HepG2 (cell line): ENCODE measurements around the gene MFNG. TPM values are rescaled to one million over a fixed set of nuclear protein-coding genes. Genes with fewer than 3 reads are reported as not detected.
A peak's percentile ranks its signal among the peaks of the same experiment; 100 is the strongest.

Source experiments
- CREBL2 ChIP-seq: sonication (generic); formaldehyde crosslinking; IDR thresholded peaks from 2 replicates; pipeline ENCODE4 v1.8.1; 2023; ENCODE audit warnings: missing genetic modification reagents, mild to moderate bottlenecking, borderline replicate concordance
- JUN ChIP-seq: sonication (generic); formaldehyde crosslinking; IDR thresholded peaks from 2 replicates; pipeline ENCODE4 v1.4.0; 2020; ENCODE audit warnings: mild to moderate bottlenecking, missing genetic modification reagents
- KDM5B ChIP-seq: sonication (generic); formaldehyde crosslinking; IDR thresholded peaks from 2 replicates; pipeline ENCODE4 v1.4.0; 2020; ENCODE audit warnings: missing genetic modification reagents, mild to moderate bottlenecking, borderline replicate concordance
- PRDM4 ChIP-seq: sonication (generic); formaldehyde crosslinking; IDR thresholded peaks from 2 replicates; pipeline ENCODE4 v1.9.0; 2021; ENCODE audit warnings: missing genetic modification reagents, borderline replicate concordance
- SATB2 ChIP-seq: sonication (generic); formaldehyde crosslinking; IDR thresholded peaks from 2 replicates; pipeline ENCODE4 v1.5.0; 2020; ENCODE audit warnings: missing genetic modification reagents
- SIX1 ChIP-seq: sonication (generic); formaldehyde crosslinking; IDR thresholded peaks from 2 replicates; pipeline ENCODE4 v1.4.0; 2020; ENCODE audit warnings: missing genetic modification reagents, borderline replicate concordance
- TOPORS ChIP-seq: sonication (generic); formaldehyde crosslinking; IDR thresholded peaks from 2 replicates; pipeline ENCODE4 v1.8.0; 2023; ENCODE audit warnings: mild to moderate bottlenecking, missing genetic modification reagents
- ZHX1 ChIP-seq: sonication (generic); formaldehyde crosslinking; IDR thresholded peaks from 2 replicates; pipeline ENCODE4 v1.8.1; 2022; ENCODE audit warnings: low read depth, mild to moderate bottlenecking, missing genetic modification reagents
- ZNF224 ChIP-seq: sonication (generic); formaldehyde crosslinking; IDR thresholded peaks from 2 replicates; pipeline ENCODE4 v1.5.0; 2020; ENCODE audit warnings: mild to moderate bottlenecking, missing genetic modification reagents
- ZNF253 ChIP-seq: sonication (generic); formaldehyde crosslinking; IDR thresholded peaks from 2 replicates; pipeline ENCODE4 v1.8.0; 2022; ENCODE audit warnings: mild to moderate bottlenecking, missing genetic modification reagents, borderline replicate concordance
- polyA plus RNA-seq, 8 experiments: library from polyadenylated mRNA; depleted of rRNA in 3 of 8; stranded (reverse) in 7 of 8; unstranded in 1 of 8; fragments of >200 nt; fragmentation: Illumina TruSeq in 4 of 8; extraction: Trizol in 4 of 8; gene quantifications; 2 replicates each; pipeline versions ENCODE4 v1.2.1 to v1.2.3, GENCODE V29; 2011 to 2016; ENCODE audit warnings: low read depth in 4 of 8, missing spikeins in 1 of 8, mixed read lengths in 1 of 8; ENCODE audit not compliant: insufficient read depth in 1 of 8
- total RNA-seq, 5 experiments: library from RNA; depleted of rRNA; stranded (reverse); fragments of >200 nt; fragmentation: Illumina TruSeq; extraction: Trizol; gene quantifications; 2 replicates each; pipeline ENCODE4 v1.2.3, GENCODE V29; 2016; ENCODE audit warnings: low read depth in 1 of 5
- TF ChIP-seq, protein P1 (sequence below): sonication (generic); formaldehyde crosslinking; IDR thresholded peaks from 2 replicates; pipeline ENCODE4 v1.4.0; 2020; ENCODE audit warnings: missing genetic modification reagents, borderline replicate concordance
- TF ChIP-seq, protein P2 (sequence below): IDR thresholded peaks from 2 replicates; pipeline ENCODE4 v1.6.1; 2012; ENCODE audit warnings: inconsistent platforms
- TF ChIP-seq, protein P3 (sequence below): sonication (generic); formaldehyde crosslinking; IDR thresholded peaks from 2 replicates; pipeline ENCODE4 v1.4.0; 2020; ENCODE audit warnings: missing genetic modification reagents

Gene MFNG
- total and polyA plus RNA-seq, 2 of the 13 experiments (the other 11 are each of a cell fraction or from before 2014, with no cell fraction given), result 1.0 to 11.7 TPM

- TF ChIP-seq, protein P1, sequence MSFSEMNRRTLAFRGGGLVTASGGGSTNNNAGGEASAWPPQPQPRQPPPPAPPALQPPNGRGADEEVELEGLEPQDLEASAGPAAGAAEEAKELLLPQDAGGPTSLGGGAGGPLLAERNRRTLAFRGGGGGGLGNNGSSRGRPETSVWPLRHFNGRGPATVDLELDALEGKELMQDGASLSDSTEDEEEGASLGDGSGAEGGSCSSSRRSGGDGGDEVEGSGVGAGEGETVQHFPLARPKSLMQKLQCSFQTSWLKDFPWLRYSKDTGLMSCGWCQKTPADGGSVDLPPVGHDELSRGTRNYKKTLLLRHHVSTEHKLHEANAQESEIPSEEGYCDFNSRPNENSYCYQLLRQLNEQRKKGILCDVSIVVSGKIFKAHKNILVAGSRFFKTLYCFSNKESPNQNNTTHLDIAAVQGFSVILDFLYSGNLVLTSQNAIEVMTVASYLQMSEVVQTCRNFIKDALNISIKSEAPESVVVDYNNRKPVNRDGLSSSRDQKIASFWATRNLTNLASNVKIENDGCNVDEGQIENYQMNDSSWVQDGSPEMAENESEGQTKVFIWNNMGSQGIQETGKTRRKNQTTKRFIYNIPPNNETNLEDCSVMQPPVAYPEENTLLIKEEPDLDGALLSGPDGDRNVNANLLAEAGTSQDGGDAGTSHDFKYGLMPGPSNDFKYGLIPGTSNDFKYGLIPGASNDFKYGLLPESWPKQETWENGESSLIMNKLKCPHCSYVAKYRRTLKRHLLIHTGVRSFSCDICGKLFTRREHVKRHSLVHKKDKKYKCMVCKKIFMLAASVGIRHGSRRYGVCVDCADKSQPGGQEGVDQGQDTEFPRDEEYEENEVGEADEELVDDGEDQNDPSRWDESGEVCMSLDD (CRISPR knock-in tag), result 0 out of 2 replicates have a peak, but pooled peaks have one; percentile 48
- TF ChIP-seq TOPORS (CRISPR knock-in tag) (no peak), SATB2 (CRISPR knock-in tag) (0 out of 2 replicates have a peak, but pooled peaks have one; percentile 53), JUN (CRISPR knock-in tag) (no peak), ZHX1 (no peak), SIX1 (CRISPR knock-in tag) (no peak), ZNF253 (CRISPR knock-in tag) (no peak), CREBL2 (no peak), ZNF224 (no peak), KDM5B (peak; percentile 86), PRDM4 (CRISPR knock-in tag) (no peak)
- TF ChIP-seq, protein P2, sequence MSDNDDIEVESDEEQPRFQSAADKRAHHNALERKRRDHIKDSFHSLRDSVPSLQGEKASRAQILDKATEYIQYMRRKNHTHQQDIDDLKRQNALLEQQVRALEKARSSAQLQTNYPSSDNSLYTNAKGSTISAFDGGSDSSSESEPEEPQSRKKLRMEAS, result 0 out of 2 replicates have a peak, but pooled peaks have one; percentile 11
- TF ChIP-seq, protein P3, sequence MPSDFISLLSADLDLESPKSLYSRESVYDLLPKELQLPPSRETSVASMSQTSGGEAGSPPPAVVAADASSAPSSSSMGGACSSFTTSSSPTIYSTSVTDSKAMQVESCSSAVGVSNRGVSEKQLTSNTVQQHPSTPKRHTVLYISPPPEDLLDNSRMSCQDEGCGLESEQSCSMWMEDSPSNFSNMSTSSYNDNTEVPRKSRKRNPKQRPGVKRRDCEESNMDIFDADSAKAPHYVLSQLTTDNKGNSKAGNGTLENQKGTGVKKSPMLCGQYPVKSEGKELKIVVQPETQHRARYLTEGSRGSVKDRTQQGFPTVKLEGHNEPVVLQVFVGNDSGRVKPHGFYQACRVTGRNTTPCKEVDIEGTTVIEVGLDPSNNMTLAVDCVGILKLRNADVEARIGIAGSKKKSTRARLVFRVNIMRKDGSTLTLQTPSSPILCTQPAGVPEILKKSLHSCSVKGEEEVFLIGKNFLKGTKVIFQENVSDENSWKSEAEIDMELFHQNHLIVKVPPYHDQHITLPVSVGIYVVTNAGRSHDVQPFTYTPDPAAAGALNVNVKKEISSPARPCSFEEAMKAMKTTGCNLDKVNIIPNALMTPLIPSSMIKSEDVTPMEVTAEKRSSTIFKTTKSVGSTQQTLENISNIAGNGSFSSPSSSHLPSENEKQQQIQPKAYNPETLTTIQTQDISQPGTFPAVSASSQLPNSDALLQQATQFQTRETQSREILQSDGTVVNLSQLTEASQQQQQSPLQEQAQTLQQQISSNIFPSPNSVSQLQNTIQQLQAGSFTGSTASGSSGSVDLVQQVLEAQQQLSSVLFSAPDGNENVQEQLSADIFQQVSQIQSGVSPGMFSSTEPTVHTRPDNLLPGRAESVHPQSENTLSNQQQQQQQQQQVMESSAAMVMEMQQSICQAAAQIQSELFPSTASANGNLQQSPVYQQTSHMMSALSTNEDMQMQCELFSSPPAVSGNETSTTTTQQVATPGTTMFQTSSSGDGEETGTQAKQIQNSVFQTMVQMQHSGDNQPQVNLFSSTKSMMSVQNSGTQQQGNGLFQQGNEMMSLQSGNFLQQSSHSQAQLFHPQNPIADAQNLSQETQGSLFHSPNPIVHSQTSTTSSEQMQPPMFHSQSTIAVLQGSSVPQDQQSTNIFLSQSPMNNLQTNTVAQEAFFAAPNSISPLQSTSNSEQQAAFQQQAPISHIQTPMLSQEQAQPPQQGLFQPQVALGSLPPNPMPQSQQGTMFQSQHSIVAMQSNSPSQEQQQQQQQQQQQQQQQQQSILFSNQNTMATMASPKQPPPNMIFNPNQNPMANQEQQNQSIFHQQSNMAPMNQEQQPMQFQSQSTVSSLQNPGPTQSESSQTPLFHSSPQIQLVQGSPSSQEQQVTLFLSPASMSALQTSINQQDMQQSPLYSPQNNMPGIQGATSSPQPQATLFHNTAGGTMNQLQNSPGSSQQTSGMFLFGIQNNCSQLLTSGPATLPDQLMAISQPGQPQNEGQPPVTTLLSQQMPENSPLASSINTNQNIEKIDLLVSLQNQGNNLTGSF, result 0 out of 2 replicates have a peak, but pooled peaks have one; percentile 27
Observed at GRCh38 chr22:37518509-37519267, 32.5 kb upstream of the MFNG start (continued).
